MM.1S (cell line): Measurements from ENCODE around the gene KCNS1.

Source experiments
- EZH2 ChIP-seq: fragments of 300-600 bp; sonication (generic); optimal IDR thresholded peaks from 2 replicates; pipeline ENCODE3; 2017; ENCODE audit warnings: low read depth, mild to moderate bottlenecking, antibody characterized with exemption, low read length, mixed read lengths
- TF ChIP-seq, protein P1 (sequence below): fragments of 300-600 bp; sonication (generic); IDR thresholded peaks from 2 replicates; pipeline ENCODE4 v1.5.1; 2016; ENCODE audit warnings: antibody characterized with exemption, low read length, mixed read lengths

DNA sequence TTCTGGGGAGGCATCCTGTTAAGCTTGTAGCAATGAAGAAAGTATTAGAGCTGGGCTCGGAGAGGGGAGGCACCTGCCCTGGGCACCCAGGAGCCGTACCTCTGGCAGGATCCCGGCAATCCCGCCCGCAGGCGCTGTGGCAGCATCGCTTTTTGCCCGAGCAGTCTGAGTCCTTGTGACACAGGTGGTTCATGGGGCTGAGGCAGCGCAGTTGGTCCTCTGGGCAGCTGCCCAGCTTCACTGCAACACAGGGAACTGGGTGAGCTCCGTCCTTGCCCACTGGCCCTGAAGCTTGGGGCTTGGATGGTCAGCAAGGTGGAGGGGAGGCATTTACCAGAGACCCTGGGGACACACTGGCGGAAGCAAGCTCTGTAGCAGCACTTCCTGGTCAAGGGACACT, 9.4 kb upstream of the KCNS1 start:
- TF ChIP-seq, protein P1, sequence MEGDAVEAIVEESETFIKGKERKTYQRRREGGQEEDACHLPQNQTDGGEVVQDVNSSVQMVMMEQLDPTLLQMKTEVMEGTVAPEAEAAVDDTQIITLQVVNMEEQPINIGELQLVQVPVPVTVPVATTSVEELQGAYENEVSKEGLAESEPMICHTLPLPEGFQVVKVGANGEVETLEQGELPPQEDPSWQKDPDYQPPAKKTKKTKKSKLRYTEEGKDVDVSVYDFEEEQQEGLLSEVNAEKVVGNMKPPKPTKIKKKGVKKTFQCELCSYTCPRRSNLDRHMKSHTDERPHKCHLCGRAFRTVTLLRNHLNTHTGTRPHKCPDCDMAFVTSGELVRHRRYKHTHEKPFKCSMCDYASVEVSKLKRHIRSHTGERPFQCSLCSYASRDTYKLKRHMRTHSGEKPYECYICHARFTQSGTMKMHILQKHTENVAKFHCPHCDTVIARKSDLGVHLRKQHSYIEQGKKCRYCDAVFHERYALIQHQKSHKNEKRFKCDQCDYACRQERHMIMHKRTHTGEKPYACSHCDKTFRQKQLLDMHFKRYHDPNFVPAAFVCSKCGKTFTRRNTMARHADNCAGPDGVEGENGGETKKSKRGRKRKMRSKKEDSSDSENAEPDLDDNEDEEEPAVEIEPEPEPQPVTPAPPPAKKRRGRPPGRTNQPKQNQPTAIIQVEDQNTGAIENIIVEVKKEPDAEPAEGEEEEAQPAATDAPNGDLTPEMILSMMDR, result no peak
- TF ChIP-seq EZH2, result no peak
